HG03354 (cell line): ENCODE measurements around the gene SEMA6D.

ENCODE experiments used
- ATAC-seq: cut with Tn5 transposase; IDR thresholded peaks from one replicate; pipeline ENCODE4 v1.9.1; 2021; ENCODE audit warnings: mild to moderate bottlenecking; ENCODE audit not compliant: unreplicated experiment, poor library complexity, severe bottlenecking

The SEMA6D gene

DNA sequence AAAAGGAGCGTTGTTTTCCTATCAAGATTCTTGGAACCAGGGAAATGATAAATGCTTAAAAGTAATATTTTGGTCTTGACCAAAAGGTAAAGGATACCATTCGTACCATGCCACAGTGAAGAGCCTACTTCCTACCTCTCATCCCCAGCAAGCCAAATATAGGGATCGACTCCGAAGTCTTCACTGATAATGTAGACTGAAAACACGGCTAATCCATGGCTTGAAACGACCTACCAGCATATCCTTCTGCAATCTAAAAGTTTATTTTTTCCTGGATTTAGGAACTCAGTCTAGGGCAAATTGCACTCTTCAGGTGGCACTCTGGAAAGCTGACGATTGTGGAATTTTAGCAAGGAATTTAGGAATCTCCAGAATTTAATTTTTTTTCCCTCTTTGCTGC, 1.9 kb upstream of the SEMA6D start:
- ATAC-seq = no peak

DNA sequence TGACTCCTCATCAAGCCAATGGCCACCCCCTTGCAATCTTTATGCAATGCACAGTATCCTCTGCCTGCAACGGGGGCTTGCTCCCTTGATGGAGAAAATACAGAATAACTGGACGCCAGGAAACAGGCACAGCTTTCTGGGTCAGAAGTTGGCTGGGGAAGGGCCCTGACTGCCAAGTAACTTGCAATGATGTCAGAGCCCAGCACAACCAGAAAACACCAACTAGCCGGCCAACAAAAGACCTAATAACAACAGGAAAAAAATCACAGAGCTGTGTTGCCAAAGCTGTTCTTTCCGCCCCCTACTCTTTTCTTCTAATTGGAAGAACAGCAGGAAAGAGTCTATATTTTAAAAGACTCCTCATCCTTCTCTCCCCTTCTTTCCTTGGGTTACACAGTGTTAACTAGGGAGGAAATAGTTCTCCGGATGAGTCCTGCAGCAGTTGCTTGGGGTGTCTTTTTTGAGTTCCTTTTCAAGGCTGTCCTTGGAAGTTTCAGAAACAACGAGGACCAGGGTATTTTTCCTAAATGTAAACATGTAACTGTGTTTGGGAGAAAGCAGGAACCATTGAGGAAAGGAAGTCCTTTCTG, 1.4 kb upstream of the SEMA6D start:
- no peak for ATAC-seq

DNA sequence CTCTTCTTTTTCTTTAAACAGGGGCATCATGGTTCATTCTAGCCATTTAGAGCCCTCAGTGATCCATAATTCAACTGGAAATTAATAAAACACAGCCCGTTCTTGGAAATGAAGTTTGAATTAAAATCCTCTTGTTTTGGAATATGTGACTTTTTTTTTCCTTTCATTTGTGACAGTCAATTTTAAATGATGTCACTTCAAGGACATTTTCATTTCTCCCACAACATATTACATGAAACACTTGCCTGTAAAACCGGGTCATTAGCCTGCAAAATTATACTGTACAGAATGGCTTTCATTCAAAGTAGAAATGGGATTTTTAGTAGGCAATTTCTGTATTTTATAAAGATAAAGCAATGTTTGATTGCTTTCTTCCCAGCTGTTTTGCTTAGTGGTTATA, 789 bp upstream of the SEMA6D start:
- no peak for ATAC-seq

DNA sequence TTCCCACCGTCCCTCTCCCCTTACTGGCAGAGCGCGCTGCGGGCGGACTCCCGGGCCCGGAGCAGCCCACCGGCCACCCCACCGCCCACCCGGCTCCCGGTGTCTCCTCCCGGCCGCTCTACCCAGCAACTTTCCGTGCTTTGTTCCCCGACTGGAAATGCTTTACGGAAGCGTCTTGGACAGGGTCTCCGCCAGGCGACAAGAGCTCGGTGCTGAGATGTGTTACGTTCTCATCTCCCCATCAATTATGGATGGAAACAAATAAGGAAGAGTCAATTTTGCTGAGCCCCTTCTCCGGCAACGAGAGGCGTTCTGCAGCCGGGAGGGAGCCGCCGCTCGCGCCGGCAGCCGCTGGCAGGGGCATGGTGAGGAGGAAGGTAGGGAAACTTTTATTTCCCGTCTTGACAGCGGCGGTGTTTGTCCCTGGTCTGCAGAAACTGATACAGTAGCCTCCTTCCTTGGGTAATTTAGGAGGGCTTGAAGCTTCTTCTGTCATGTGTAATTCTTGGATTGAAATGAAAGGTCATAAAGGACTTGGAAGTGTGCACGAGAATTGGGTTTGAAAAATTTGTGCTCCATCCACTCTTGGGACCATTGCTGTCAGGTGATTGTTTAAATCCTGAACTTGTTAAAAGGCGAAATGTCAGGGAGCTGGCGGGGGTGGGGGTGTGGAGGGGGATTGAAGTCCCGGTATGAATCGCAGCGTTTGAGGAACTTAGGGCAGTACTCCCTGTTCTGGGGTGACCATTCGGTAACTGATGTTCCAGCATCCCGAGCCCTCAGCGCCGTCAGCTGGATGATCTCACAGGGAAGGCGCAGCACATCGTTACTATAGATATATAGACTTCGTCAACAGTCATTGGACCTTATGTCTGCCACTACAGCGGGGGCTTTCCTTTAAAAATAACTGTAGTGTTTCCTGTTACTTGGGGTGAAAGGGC, 1.5 kb downstream of the SEMA6D start:
- ATAC-seq = no peak

DNA sequence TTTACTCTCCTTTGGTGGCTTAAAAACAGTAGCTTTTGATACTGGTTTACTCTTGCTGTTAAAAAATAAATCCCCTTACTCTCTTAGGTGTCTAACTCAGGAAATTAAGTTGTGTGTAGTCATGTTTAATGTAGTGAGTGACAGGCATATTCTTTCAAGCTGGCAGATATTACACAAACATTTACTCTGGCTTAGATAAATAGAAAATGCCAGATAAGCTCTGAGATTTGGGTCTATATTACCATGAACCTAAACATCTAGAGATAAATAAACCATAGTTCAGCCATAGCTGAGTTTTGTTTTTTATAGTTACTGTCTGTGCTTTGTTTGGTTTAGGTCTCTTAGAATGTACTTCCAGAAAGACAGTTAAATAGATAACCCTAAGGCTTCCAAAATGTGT, 2.4 kb downstream of the SEMA6D start:
- no peak for ATAC-seq

DNA sequence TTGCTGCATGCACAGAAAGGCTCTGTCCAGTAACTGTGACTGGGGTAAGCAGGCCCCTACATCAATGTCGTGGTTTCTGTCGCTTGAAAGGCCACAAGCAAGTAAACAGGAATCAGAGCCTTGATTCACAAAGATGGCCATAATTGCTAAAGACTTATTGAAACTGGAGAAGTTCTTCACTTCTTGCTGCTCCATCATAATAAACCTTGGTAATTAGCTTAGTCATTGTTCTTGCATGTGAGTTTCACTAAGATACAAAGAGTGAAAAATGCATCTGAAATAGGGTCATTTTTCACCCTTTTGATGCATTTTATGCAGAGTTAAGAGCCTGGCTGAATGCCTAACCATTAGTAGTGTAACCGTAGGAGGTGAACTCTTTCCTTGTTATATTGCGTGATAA, 3.2 kb downstream of the SEMA6D start:
- no peak for ATAC-seq

DNA sequence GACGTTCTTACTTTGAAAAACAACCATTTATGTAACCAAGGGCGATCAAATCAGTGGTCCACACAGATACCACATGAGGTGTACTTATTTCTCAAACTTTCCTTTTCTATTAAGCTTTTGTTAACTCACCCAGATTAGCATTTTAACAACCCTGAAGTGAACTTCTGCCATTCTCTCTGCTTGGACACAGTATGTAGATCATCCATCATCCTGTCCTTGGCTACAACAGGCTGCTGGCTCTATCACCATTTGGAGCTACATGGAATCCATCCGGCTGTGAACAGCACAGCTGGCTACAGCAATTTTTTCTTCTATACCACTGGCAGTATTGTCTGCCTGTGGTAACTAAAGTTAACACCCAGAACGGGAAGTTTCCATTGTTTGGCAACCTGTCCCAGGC, 4.4 kb downstream of the SEMA6D start:
- ATAC-seq = no peak

DNA sequence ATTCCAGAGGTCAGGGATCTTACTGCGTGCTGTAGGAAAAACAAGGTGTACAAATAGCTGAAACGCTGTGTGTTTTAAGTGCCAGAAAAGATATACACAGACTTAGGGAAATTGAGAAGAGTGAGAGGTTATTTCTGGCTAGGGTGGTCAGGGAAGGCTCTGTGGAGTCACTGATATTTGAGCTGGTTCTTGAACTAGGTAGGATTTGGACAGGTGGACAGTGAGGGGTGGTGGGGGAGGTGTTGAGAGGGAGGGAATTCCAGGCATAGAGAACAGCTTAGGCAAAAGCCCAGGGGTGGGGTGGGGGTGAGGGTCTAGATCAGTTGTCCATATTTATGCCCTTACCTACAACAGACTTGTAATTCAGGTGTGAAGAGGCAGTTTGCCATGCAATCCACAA, 7.0 kb downstream of the SEMA6D start:
- no peak for ATAC-seq

DNA sequence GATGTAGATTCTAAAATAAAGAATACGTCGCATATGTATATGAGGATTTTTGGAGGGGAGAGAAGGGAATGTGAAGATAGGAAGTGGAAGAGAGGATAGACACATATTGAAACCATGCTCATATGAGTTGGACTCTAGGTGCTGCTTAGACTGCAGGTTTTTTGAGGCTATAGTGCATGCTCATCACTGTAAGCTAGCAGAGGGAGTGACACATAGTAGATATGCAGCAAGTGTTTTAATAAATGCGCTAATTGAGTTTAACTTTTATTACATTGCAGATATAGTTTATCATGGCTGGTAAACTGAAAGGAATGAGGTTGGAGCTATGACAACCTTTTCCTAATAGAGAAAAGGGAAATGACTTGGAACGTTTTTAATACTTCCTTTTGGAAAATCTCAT, 7.7 kb downstream of the SEMA6D start:
- no peak for ATAC-seq

DNA sequence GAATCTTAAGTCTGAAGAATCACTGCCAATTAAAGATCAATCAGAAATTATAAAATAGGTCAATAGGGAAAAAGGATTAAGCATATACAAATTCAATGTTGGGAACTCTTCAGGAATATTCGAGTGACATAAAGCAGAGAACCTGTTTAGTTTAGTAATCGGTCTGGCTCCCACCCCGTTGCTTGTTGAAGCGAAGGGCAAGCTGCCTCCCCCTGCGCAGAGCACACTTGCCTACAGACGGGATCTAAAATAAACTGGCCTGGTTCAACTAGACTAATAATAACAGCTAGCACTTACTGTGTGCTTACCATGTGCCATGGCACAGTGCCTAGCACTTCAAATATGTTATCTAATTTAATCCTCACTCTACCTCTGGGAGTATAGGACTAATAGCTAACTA, 8.6 kb downstream of the SEMA6D start:
- no peak for ATAC-seq

DNA sequence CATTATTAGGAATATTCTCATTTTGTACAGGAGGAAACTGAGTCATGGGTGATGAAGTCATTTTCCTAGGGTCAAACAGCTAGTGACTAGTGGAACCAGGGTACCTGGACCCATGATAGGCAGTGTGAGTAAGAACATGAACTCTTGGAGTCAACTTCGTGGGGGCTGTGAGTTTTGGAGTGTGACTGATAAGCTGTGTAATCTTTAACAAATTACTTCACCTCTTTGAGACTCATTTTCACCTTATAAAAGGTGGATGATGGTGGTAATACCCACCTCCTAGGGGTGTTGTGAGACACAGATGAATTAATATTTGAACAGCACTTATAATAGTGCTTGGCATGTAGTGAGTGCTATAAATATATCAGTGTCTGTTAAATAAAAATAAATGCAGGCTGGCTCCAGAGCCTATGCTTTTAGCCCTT, 9.1 kb downstream of the SEMA6D start:
- no peak for ATAC-seq

DNA sequence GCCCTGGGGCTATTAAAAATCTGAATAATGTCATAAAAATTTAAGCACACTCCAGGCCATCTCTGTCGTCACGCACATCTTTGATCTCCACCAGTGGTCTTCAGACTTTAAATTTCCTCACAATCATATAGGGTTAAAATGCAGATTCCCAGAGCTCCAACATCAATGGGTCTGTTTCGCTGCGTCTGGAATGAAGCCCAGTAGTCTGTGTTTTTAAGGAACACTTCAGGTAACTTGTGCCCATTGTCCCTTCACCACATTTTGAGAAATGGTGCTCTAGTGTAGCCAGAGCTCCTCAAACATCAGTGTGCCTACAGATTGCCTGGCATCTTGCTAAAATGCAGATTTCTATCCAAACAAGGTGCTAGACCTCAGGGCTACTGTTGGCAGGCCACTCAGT, 9.8 kb downstream of the SEMA6D start:
- no peak for ATAC-seq

DNA sequence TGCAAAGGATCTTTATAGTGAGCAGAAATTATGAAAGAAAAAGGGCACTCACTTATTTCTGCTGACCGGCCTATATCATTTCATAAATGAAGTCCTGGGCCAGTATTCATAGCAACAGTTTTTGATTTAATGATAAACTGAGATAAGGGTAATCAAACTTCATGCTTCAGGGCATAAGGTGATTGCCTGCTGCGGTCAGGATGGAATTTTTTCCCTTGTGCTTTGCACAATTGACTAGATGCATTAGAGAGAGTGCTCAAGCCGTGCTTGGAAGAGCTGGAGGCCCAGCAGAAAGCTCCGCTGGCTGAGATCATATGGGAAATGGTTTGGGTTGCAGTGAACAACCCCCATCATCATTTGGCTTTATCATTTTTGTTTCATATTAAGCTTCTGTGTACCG, 10.4 kb downstream of the SEMA6D start:
- no peak for ATAC-seq

DNA sequence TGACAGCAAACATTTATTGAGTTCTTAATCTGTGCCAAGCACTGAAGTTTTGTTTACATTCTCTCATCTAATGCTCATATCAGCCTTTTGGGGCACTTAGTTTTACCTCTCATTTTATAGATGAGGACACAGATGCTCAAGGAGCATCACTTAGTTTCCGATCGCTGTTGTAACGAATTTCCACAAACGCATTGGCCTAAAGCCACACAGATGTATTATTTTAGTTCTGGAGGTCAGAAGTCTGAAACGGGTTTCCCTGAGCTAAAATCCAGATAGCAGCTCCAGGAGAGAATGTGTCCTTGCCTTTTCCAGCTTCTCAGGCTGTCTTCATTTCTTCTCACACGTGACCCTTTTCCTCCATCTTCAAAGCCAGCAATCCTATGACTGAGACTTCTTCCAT, 11.1 kb downstream of the SEMA6D start:
- no peak for ATAC-seq

DNA sequence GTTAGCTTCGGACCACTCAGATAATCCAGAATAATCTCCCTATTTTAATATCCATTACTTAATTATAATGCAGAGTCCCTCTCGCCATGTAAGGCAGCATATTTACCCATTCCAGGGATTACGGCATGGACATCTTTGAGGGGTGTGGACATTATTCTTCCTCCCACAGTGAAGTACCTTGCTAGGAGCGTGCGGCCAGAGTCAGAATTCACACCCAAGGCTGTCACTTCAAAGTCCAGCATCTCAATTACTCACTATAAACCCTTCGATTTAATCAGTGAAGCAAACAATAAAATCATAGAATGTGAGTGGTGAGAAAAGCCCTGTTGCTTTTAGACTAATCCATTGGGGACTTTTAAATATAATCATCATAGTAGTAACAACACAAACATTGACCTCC, 11.6 kb downstream of the SEMA6D start:
- no peak for ATAC-seq

DNA sequence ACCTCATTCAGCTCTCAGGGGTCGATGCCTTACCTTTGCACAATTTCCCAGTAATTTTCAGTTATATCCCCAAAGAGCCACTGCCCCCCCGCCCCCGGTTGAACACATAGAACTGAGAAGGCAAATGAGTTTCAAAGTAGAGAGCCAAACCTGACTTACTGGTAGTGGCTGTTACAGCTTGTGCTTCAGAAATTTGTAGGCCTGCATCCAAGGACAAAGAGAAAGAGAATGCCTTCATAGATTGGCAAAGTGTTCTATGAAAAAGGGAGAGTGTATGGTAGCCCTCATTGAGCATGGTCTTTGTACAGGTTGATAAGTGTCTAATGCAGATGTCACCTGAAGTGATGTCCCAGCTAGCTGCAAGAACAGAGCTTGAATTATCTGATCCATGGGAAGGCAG, 13.9 kb downstream of the SEMA6D start:
- no peak for ATAC-seq

DNA sequence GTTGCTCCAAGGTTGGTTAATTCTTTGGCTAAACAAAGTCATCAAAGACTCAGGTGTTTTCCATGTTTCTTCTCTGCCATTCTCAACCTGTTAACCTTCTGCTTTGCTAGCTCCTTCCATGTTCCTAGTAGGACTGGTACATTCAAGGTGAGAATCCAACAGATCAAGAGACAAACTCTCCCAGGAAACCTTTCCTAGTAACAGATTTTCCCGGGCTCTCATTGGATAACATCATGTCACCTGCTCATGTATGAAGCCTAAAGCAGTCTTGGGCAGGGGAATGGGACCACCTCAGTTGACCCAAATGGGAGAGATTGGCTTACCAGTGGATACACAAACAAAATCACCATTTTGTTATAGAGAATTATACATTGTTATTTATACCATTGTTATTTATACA, 14.9 kb downstream of the SEMA6D start:
- no peak for ATAC-seq

DNA sequence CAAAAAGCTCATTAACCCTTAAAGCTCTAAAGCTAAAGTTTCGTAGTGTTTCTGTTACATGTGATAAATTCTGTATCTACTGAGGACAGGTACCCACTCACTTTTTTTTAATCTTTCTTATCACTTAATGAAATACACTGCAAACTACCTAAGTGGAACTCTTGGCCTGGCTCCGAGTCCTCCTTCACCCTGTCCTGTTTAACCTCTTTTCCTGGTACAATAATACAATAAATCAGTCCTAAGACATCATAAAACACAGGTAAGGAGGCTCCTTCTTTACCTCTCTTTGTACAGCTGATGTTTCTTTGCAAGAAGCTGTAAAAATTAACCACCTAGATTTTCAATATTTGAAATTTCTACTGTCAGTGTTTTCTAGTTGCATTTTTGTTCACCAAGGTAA, 15.8 kb downstream of the SEMA6D start:
- ATAC-seq = no peak

DNA sequence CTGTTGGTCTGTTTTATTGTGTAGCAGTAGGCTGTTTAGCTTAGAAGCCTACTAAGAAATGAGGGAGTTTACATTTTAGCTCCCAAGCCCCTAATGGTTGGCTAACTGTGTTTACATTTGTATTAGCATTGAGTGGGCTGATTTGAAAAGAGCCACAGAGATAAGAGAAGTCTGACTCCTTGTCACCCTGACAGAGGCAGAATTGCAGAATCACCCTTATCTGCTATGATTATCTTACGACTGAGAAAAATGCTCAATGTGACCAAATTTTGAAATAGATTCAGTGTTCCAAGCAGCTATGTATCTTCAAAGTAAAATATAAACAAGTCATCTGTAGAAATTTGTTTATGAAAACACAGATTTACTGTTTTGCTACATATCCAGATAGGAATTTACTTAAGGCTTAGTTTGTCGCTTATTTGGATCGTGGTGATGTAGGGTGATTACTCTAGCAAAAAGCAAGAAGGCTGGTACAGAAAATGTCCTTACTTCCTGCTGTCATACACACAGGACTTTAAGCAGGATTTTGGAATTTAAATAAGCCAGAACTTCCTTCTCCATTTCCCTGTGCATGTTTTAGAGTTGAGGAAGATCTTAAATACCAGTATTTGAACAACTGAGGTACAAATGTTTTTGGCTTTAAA, 19.0 kb downstream of the SEMA6D start:
- no peak for ATAC-seq

DNA sequence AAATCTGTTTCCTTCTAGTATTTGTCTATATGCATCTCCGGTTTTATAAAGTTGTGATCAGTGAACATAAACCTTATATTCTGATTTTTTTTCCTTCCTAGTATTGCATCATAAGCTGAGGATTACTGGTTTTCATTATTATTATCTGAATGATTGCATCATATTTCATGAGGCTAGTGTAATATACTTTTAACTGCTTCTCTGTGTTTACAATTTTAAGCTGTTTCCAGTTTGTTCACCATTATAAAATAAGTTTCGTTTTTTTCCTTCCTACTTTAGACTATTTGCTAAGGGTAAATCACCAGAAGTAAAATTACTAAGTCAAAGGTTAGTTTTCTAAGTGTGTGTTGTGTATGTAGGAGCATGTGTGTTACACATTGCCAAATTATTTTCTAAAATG, 20.2 kb downstream of the SEMA6D start:
- no peak for ATAC-seq
